Iris pigment epithelial cell (primary cell): Measurements from ENCODE around the gene TMEM178B.

Experiments
- DNase-seq: peaks from one replicate; pipeline ENCODE4 v3.0.0-alpha.2; 2011; ENCODE audit warnings: low read depth

The TMEM178B gene

GRCh38 chr7:141225916-141226618 lies 152.2 kb downstream of the TMEM178B start:
- DNase-seq = no peak

GRCh38 chr7:141227454-141227853 lies 153.6 kb downstream of the TMEM178B start:
- no peak for DNase-seq

GRCh38 chr7:141228482-141228881 lies 154.6 kb downstream of the TMEM178B start:
- DNase-seq = no peak

DNA sequence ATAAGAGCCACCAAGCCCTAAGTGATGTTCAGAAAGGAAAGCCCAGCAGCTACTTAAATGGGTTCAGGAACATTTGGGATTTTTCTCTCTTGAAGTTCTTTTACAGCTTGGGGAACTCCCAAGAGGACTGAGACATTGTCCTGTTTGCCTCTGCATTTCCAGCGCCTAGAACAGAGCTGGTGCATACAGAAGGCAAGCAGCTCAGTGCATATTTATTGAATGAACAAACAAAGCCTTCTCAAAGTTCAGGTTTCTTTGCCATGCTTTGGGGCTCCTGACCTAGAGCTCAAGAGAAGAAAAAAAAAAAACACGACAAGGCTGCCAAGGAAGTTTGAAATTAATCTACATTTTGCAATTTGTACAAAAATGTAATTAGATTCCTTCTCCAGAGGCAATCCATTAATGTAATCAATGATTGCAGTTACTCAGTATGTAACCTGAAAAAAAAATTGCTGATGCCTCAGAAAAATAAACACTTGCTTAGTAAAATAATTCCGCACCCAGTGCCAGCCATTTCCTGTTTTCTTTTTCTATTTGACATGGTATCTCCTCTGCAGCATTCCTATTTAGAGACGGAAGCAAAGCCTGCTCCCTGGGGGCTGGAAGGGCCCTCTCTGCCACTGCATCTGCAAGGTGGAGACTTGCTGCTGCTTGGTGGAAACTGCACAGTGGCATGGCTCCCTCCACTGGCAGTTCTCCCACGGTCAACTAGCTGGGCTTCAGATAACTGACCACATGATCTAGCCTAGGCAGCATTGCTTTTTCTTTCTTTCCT lies 157.3 kb downstream of the TMEM178B start:
- peak; percentile 48 for DNase-seq

- DNase-seq = no peak
These were observed 158.6 kb downstream of the TMEM178B start for GRCh38 chr7:141232286-141233051.

GRCh38 chr7:141234335-141235105 lies 160.7 kb downstream of the TMEM178B start:
- DNase-seq = no peak

DNA sequence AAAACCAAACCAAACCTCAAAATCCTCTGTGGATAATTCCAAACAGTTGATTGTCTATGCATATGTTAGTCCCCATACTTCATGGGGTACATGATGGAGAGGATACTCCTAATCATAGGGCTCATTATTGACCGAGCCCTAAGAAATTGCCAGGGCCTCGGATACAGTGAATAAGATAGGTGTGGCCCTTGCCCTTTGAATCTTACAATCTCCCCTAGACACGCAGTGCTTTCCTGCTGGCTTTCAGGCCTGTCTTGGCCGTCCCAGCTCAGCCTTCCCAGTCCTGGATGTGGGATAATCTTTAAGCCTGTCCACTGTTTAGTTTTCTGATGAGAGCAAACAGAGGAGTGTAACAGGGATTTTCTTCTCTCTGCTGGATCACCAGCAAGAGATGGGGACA lies 161.8 kb downstream of the TMEM178B start:
- DNase-seq = no peak

GRCh38 chr7:141238596-141239243 lies 164.9 kb downstream of the TMEM178B start:
- DNase-seq = no peak

DNA sequence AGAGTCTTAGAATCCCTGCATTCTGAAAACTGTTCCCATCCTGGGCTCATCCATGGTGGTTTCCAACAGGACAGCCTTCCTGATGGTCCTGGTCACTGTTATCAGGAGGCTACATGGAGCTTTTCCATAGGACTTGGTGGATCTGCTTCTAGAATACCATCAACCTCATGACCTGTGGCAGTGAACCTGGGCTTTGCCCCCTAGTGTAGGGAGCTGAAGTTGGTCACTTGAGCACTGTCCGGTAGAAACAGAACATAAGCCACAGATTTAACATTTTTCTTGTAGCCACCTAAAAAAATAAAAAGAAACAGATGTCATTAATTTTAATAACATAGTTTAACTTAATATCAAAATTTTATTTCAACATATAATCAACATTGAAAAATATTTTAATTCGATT lies 165.8 kb downstream of the TMEM178B start:
- DNase-seq = no peak

DNA sequence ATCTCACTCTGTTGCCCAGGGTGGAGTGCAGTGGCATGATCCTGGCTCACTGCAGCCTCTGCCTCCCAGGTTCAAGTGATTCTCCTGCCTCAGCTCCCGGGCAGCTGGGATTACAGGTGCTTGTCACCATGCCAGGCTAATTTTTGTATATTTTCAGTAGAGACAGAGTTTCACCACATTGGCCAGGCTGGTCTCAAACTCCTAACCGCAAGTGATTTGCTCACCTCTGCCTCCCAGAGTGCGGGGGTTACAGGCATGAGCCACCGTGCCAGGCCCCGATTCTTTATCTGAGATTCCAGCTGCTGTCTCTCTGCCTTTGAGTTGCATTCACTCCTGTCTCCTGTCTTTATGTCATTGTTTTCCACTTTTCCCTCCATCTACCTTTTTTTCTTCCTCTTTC lies 168.7 kb downstream of the TMEM178B start:
- no peak for DNase-seq

DNA sequence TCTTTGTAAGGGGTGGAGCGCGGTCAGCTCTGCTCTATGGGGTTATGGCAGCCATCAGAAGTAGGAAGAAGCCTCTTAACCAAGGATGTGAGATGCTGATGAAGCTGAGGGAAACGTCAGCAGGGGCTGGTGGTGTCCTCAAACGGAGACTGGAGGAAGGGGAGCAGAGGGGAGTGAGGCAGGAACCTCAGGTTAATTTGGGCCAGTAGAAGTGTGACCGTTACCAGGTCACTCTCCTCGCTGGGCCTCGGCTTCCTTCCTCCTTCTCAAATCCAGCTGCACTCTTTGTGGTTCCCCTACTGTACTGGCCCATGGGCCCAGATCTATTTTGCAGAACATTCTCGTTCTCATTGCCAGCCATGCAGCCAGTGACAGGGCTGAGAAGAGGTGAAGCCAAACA lies 169.5 kb downstream of the TMEM178B start:
- DNase-seq = no peak

- DNase-seq = no peak
These were observed 170.6 kb downstream of the TMEM178B start for GRCh38 chr7:141244435-141244834.

DNA sequence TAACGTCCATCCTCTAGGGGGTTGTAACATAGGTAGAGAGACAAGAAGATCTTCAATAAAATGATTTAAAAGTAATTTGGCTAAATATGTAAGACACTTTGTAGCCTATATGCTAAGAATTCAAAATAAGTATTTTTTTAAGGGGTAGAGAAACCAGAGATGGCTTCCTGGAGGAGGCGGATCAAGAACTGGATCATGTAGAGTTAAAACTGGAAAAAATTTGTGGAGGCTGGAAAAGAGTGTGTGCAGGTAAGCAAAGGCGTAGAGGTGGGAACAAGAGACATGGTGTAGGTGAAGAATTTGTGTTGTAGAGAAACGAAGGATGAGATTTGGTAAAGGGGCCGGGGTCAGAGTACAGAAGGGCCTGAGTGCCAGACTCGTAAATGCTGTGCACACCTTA lies 172.6 kb downstream of the TMEM178B start:
- no peak for DNase-seq

GRCh38 chr7:141251180-141251579 lies 177.3 kb downstream of the TMEM178B start:
- no peak for DNase-seq

DNA sequence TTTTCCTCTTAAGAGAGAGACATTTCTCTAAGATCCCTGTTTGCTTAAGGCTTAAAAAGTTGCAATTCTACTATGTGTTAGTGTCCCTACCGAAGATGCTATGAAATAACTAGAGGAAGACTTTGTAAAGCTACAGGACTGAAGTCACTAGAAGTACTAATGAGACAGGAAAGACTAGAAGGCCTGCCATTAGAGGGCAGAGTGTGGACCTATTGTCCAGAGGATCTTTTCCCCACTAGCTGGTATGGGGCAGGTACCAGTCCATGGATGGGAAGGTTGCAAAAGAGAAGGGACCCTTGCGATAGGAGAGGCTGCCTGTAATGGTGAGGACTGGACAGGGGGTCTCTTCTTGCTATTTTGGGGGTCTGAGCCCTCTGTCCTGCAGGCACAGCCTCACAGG lies 178.1 kb downstream of the TMEM178B start:
- DNase-seq = no peak

DNA sequence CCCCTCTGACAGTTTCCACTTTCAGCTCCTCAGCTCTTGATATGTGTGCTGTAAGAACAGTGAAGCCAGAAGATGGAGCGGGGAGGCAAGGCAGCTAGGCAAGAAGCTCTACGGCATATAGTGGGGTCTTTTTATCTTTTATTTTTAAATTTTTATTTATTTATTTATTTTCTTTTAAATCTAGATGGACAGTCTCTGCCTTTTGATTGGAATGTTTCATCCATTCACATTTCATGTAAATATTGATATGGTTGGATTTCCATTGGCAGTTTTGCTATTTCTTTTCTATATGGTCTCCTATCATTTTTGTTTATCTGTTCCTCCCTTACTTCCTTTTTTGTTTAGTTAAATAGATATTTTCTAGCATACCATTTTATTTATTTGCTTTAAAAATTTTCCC lies 183.7 kb downstream of the TMEM178B start:
- DNase-seq = no peak

- no peak for DNase-seq
These were observed 184.7 kb downstream of the TMEM178B start for GRCh38 chr7:141258559-141258958.

GRCh38 chr7:141262101-141263090 lies 188.5 kb downstream of the TMEM178B start:
- peak; percentile 2 for DNase-seq

- no peak for DNase-seq
These were observed 189.6 kb downstream of the TMEM178B start for GRCh38 chr7:141263508-141263907.

DNA sequence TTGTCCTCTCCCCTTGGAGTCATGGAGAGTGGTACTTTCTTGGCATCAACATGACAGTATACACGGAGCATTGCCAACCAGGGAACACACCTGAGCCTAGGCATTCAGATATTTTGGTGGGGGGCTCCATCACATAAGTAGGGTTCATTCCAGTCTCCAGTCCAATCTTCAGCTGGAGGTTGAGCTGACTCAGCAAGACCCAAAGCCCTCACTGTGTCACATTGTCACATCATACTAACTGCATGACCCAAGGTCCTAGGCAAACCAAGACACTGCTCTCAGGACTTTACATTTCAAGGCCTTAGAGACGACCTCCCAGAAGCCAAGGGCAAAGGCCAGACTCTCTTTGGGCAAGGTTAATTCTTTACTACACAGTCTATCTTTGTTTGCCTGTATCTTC lies 190.1 kb downstream of the TMEM178B start:
- no peak for DNase-seq
